Ishikawa (cell line): Measurements from ENCODE around the gene CLDN20.

Experiments
- CEBPB ChIP-seq: IDR thresholded peaks from 2 replicates; pipeline ENCODE4 v1.6.1; 2012
- CREB1 ChIP-seq: IDR thresholded peaks from 2 replicates; pipeline ENCODE4 v1.6.1; 2012; ENCODE audit warnings: low read depth
- EGR1 ChIP-seq: IDR thresholded peaks from 2 replicates; pipeline ENCODE4 v1.6.1; 2012
- EP300 ChIP-seq: IDR thresholded peaks from 2 replicates; pipeline ENCODE4 v1.6.1; 2012; ENCODE audit warnings: borderline replicate concordance
- FOXM1 ChIP-seq: IDR thresholded peaks from 2 replicates; pipeline ENCODE4 v1.6.1; 2012; ENCODE audit warnings: low read depth, borderline replicate concordance
- NFIC ChIP-seq: IDR thresholded peaks from 2 replicates; pipeline ENCODE4 v1.6.1; 2012
- RAD21 ChIP-seq: IDR thresholded peaks from 2 replicates; pipeline ENCODE4 v1.6.1; 2012; ENCODE audit warnings: low read depth
- TAF1 ChIP-seq: IDR thresholded peaks from 2 replicates; pipeline ENCODE4 v1.6.1; 2012; ENCODE audit warnings: low read depth, mild to moderate bottlenecking
- TCF12 ChIP-seq: IDR thresholded peaks from 2 replicates; pipeline ENCODE4 v1.6.1; 2012; ENCODE audit warnings: low read depth
- TEAD4 ChIP-seq: IDR thresholded peaks from 2 replicates; pipeline ENCODE4 v1.6.1; 2012
- YY1 ChIP-seq: IDR thresholded peaks from 2 replicates; pipeline ENCODE4 v1.6.1; 2012; ENCODE audit warnings: low read depth
- ZBTB7A ChIP-seq: IDR thresholded peaks from 2 replicates; pipeline ENCODE4 v1.6.1; 2012; ENCODE audit warnings: low read depth
- TF ChIP-seq, protein P1 (sequence below): IDR thresholded peaks from 2 replicates; pipeline ENCODE4 v1.6.1; 2012
- TF ChIP-seq, protein P2 (sequence below): IDR thresholded peaks from 2 replicates; pipeline ENCODE4 v1.6.1; 2012; ENCODE audit warnings: low read depth, mild to moderate bottlenecking

DNA sequence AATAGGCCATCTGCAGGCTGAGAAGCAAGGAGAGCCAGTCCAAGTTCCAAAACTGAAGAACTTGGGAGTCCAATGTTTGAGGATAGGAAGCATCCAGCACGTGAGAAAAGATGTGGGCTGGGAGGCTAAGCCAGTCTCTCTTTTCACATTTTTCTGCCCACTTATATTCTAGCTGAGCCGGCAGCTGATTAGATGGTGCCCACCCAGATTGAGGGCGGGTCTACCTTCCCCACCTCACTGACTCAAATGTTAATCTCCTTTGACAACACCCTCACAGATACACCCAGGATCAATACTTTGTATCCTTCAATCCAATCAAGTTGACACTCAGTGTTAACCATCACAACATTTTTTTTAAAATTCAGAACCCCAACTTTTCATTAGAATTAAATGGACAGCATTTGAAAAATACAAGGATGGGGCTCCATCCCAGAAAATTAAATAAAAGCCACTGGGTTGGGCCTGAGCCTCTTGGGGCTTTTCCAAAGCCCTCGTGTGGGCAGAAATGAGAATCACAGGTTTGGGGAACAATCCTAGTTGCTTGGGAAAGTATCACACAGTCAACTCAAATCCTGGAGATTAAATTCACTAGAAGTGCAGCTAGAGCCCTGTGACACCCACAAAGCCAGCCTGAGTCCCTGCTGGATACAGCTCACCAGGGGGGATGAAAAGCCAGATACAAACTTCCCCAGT lies 2.2 kb downstream of the CLDN20 start:
- TF ChIP-seq TAF1 (no peak), CEBPB (no peak), CREB1 (no peak), TCF12 (no peak), EGR1 (no peak), TEAD4 (no peak), FOXM1 (no peak), RAD21 (no peak), YY1 (no peak), NFIC (no peak), EP300 (no peak), ZBTB7A (no peak)
- TF ChIP-seq, protein P1, sequence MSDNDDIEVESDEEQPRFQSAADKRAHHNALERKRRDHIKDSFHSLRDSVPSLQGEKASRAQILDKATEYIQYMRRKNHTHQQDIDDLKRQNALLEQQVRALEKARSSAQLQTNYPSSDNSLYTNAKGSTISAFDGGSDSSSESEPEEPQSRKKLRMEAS, result no peak
- TF ChIP-seq, protein P2, sequence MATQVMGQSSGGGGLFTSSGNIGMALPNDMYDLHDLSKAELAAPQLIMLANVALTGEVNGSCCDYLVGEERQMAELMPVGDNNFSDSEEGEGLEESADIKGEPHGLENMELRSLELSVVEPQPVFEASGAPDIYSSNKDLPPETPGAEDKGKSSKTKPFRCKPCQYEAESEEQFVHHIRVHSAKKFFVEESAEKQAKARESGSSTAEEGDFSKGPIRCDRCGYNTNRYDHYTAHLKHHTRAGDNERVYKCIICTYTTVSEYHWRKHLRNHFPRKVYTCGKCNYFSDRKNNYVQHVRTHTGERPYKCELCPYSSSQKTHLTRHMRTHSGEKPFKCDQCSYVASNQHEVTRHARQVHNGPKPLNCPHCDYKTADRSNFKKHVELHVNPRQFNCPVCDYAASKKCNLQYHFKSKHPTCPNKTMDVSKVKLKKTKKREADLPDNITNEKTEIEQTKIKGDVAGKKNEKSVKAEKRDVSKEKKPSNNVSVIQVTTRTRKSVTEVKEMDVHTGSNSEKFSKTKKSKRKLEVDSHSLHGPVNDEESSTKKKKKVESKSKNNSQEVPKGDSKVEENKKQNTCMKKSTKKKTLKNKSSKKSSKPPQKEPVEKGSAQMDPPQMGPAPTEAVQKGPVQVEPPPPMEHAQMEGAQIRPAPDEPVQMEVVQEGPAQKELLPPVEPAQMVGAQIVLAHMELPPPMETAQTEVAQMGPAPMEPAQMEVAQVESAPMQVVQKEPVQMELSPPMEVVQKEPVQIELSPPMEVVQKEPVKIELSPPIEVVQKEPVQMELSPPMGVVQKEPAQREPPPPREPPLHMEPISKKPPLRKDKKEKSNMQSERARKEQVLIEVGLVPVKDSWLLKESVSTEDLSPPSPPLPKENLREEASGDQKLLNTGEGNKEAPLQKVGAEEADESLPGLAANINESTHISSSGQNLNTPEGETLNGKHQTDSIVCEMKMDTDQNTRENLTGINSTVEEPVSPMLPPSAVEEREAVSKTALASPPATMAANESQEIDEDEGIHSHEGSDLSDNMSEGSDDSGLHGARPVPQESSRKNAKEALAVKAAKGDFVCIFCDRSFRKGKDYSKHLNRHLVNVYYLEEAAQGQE, result no peak
